HFFc6 (cell line): ENCODE data around the gene SDK2. TPM values are rescaled to one million over a fixed set of nuclear protein-coding genes. Genes with fewer than 3 reads are reported as not detected.

ENCODE experiments used
- DNase-seq: peaks from one replicate; pipeline ENCODE4 v3.0.0-alpha.2; 2018
- H3K27ac Mint-ChIP-seq: 2 replicates; pipeline ENCODE4 v1.8.0; 2020; ENCODE audit warnings: mild to moderate bottlenecking, mixed read lengths
- H3K27me3 Mint-ChIP-seq: 2 replicates; pipeline ENCODE4 v1.8.0; 2021; ENCODE audit warnings: mild to moderate bottlenecking, moderate library complexity, mixed read lengths; ENCODE audit not compliant: insufficient read depth
- H3K36me3 Mint-ChIP-seq: 2 replicates; pipeline ENCODE4 v1.8.0; 2021; ENCODE audit warnings: low read depth, mixed read lengths
- H3K4me1 Mint-ChIP-seq: 2 replicates; pipeline ENCODE4 v1.8.0; 2020; ENCODE audit warnings: low read depth, mixed read lengths
- H3K4me3 Mint-ChIP-seq: 2 replicates; pipeline ENCODE4 v1.8.0; 2020; ENCODE audit warnings: mild to moderate bottlenecking, moderate library complexity, mixed read lengths
- H3K9me3 Mint-ChIP-seq: 2 replicates; pipeline ENCODE4 v1.8.0; 2020; ENCODE audit warnings: mild to moderate bottlenecking, mixed read lengths
- total RNA-seq, 6 experiments: library from RNA; stranded (reverse); fragmentation: NEBNext Ultra II Directional; extraction: Animal tissue kit (Norgen Biotek cat#: 25700); gene quantifications; 2 replicates in 1 of 6; 3 replicates in 5 of 6; pipeline ENCODE4 v1.2.3, GENCODE V29; 2021
- TF ChIP-seq, protein P1 (sequence below): fragments of 200-600 bp; sonication (generic); IDR thresholded peaks from 2 replicates; pipeline ENCODE4 v1.5.0; 2021; ENCODE audit warnings: antibody characterized with exemption, mild to moderate bottlenecking

The SDK2 gene
- total RNA-seq, 6 experiments from 2014 or later = 0.03 TPM; not detected in 4

DNA sequence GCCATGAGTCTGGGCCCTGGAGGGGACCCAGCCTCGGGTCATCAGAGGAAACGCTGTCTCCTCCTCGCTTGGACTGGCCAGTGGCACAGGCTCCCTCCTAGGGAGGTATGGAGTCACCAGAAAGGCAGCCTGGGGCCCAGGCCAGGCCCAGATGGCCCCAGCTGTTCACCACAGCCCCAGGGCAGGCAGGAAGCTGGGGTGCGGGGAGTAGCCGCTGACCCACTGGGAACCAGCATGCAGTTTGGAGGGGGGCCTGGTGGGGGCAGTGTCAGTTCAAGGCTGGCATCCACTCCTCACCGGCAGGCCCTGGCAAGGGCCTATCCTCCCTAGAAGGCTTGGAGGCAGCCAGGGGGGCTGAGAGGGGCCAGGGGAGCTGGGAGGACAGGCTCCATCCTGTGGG, 48.8 kb downstream of the SDK2 start:
- Mint-ChIP-seq H3K4me1 (no peaks in the 10 kb centered on the region), H3K36me3 (peaks cover 4% of the 10 kb centered on the region; the same call in 1 of the 2 replicates), H3K27me3 (peaks cover 3% of the 10 kb centered on the region), H3K4me3 (no peak overlapping the region), H3K9me3 (peaks cover 72% of the 10 kb centered on the region), H3K27ac (no peak overlapping the region)
- no peak for DNase-seq
- TF ChIP-seq, protein P1, sequence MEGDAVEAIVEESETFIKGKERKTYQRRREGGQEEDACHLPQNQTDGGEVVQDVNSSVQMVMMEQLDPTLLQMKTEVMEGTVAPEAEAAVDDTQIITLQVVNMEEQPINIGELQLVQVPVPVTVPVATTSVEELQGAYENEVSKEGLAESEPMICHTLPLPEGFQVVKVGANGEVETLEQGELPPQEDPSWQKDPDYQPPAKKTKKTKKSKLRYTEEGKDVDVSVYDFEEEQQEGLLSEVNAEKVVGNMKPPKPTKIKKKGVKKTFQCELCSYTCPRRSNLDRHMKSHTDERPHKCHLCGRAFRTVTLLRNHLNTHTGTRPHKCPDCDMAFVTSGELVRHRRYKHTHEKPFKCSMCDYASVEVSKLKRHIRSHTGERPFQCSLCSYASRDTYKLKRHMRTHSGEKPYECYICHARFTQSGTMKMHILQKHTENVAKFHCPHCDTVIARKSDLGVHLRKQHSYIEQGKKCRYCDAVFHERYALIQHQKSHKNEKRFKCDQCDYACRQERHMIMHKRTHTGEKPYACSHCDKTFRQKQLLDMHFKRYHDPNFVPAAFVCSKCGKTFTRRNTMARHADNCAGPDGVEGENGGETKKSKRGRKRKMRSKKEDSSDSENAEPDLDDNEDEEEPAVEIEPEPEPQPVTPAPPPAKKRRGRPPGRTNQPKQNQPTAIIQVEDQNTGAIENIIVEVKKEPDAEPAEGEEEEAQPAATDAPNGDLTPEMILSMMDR = no peak

DNA sequence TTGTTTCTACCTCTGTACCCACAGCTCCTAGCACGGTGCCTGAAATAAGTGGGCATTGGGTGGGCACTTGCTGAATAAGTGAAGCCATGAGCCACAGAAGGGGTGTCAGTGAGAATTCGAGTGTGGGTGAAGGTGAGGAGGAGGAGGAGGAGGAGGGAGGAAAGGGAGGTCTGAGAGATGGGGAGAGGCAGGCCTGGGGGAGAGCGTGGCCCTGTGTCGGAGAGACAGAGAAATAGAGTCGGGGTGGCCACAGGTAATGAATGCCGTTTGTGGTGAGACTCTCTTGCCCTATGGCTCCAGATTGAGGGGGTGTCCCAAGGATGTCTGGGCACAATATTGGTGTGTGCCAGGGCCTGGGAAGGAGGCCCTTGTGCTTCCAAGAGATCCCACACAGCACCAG, 49.2 kb downstream of the SDK2 start:
- TF ChIP-seq, protein P1 = no peak
- Mint-ChIP-seq H3K9me3 (peaks cover 72% of the 10 kb centered on the region), H3K36me3 (peaks cover 4% of the 10 kb centered on the region; the same call in 1 of the 2 replicates), H3K27me3 (peaks cover 3% of the 10 kb centered on the region), H3K4me3 (no peak overlapping the region), H3K4me1 (no peaks in the 10 kb centered on the region), H3K27ac (no peak overlapping the region)
- DNase-seq = no peak

DNA sequence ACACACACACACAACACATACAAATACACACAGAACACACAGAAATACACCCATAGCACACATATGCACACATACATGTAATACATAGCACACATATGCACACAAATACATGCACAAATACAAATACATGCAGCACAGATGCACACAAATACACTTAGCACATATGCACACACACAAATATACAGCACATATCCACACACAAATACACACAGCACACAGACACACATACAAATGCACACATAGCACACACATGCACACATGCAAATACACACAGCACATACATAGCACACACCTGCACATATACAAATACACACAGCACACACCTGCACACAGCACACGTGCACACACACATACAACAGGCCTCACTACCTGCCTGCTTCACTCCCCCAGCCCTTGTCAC, 49.6 kb downstream of the SDK2 start:
- Mint-ChIP-seq H3K27me3 (peaks cover 3% of the 10 kb centered on the region), H3K36me3 (peaks cover 4% of the 10 kb centered on the region; the same call in 1 of the 2 replicates), H3K4me1 (no peaks in the 10 kb centered on the region), H3K27ac (no peak overlapping the region), H3K4me3 (no peak overlapping the region), H3K9me3 (peaks cover 73% of the 10 kb centered on the region)
- DNase-seq = no peak
- TF ChIP-seq, protein P1 = no peak

DNA sequence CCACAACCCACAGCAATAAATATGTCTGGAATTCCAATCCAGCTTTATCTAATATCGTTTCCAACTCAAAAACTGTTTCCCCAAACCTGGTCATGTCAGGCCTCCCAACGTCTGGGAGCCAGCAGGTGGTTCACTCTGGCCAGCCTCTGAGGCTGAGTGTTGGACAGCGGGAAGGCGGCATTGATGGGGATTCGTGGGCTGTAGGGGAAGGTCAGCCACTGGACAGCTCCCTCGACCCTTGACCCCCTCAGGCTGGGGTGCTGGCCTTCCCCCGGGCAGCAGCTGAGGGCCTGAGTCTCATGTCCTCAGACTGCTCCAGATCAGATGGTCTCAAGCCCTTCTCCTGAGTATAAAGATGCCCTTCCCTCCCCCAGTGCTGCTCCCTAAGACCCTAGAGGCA, 50.2 kb downstream of the SDK2 start:
- peaks cover 4% of the 10 kb centered on the region; the same call in 1 of the 2 replicates for H3K36me3 Mint-ChIP-seq

DNA sequence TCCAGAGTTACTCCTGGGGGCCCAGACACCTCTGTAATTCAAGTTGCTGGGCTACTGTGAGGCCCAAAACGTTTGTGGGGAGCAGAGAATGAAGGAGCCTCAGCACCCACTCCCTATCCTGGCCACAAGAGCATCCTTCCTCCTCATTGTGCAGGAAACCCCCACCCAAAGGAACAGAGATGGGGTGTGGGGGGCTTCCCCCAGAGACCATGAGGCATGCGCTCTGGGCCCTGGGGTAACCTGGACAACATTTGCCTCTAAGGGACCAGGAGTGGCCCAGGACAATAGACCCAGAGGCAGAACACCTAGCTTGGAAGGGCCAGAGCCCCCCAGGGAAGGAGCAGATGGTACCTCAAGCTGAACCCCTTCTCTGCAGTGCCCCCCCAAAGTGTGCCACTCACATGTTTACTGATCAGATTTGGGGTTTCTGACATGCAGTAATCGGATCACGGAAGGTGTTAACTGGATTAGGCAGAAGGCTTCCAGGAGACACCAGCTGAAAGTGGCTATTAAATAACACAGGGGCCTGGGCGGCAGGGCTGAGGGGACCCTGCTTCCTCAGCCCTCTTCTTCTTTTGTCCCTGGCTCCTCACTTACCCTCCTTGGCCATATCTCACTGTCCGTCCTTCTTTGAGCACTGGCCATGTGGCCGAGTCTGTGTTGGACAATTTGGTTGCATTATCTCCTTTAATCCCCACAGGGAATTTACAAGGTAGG, 50.8 kb downstream of the SDK2 start:
- Mint-ChIP-seq H3K4me1 (no peaks in the 10 kb centered on the region), H3K4me3 (no peak overlapping the region), H3K36me3 (peaks cover 4% of the 10 kb centered on the region; the same call in 1 of the 2 replicates), H3K27me3 (peaks cover 2% of the 10 kb centered on the region), H3K27ac (no peak overlapping the region), H3K9me3 (peaks cover 76% of the 10 kb centered on the region)
- no peak for DNase-seq
- TF ChIP-seq, protein P1 = no peak

More for the DNA sequence above, 50.2 kb downstream of the SDK2 start:
- Mint-ChIP-seq H3K4me1 (no peaks in the 10 kb centered on the region), H3K9me3 (peaks cover 76% of the 10 kb centered on the region), H3K27me3 (peaks cover 3% of the 10 kb centered on the region), H3K4me3 (no peak overlapping the region), H3K27ac (no peak overlapping the region)
- TF ChIP-seq, protein P1 = no peak
- DNase-seq = no peak
